ENCODE data around the gene FREM1.

The FREM1 gene

GRCh38 chr9:14752871-14753270 lies 157.4 kb downstream of the FREM1 start:
- no peak for DNase-seq

- no peak for DNase-seq
Observed at GRCh38 chr9:14752271-14752670, 158.0 kb downstream of the FREM1 start.

GRCh38 chr9:14750821-14751220 lies 159.4 kb downstream of the FREM1 start:
- DNase-seq = no peak

- DNase-seq = no peak
Observed at GRCh38 chr9:14749741-14750211, 160.5 kb downstream of the FREM1 start.

- DNase-seq = no peak
Observed at GRCh38 chr9:14748373-14748772, 161.9 kb downstream of the FREM1 start.

- no peak for DNase-seq
Observed at GRCh38 chr9:14747111-14747510, 163.1 kb downstream of the FREM1 start.

- DNase-seq = no peak
Observed at GRCh38 chr9:14746626-14747025, 163.6 kb downstream of the FREM1 start.

- no peak for DNase-seq
Observed at GRCh38 chr9:14744768-14745167, 165.5 kb downstream of the FREM1 start.

- DNase-seq = no peak
Observed at GRCh38 chr9:14741369-14741768, 168.9 kb downstream of the FREM1 start.

- no peak for DNase-seq
Observed at GRCh38 chr9:14733133-14733532, 177.1 kb downstream of the FREM1 start.

GRCh38 chr9:14731294-14731981 lies 178.8 kb downstream of the FREM1 start:
- DNase-seq = no peak

GRCh38 chr9:14730461-14730898 lies 179.7 kb downstream of the FREM1 start:
- DNase-seq = no peak

GRCh38 chr9:14723301-14723700 lies 186.9 kb downstream of the FREM1 start:
- DNase-seq = no peak

- DNase-seq = no peak
Observed at GRCh38 chr9:14722391-14723035, 187.7 kb downstream of the FREM1 start, which contains the start of gene CER1. CER1 (minus strand) TSS chr9:14722733; CDS start chr9:14722672, 61 bp downstream.

- DNase-seq = no peak
Observed at GRCh38 chr9:14719231-14719923, 190.9 kb downstream of the FREM1 start.

- DNase-seq = no peak
Observed at GRCh38 chr9:14715102-14715501, 195.1 kb downstream of the FREM1 start.

- DNase-seq = no peak
Observed at GRCh38 chr9:14713187-14713767, 197.0 kb downstream of the FREM1 start.

GRCh38 chr9:14710804-14711203 lies 199.4 kb downstream of the FREM1 start:
- DNase-seq = no peak

GRCh38 chr9:14706530-14707140 lies 203.6 kb downstream of the FREM1 start:
- DNase-seq = no peak

- no peak for DNase-seq
Observed at GRCh38 chr9:14705079-14705478, 205.1 kb downstream of the FREM1 start.

- DNase-seq = no peak
Observed at GRCh38 chr9:14704281-14704680, 205.9 kb downstream of the FREM1 start.

- no peak for DNase-seq
Observed at GRCh38 chr9:14702200-14702720, 208.0 kb downstream of the FREM1 start.
